T-cell (primary cell): Measurements from ENCODE around the gene PPP1R13B. TPM values are rescaled to one million over a fixed set of nuclear protein-coding genes. Genes with fewer than 3 reads are reported as not detected.

Experiments used
- ATAC-seq, 4 experiments: fragments of 200-7000 bp in 3 of 4; fragments of 150-1000 bp in 1 of 4; cut with Tn5 transposase; replicated peaks in 1 of 4; 1 replicate in 3 of 4; 2 replicates in 1 of 4; pipeline ENCODE4 v1.10.0; 2021; ENCODE audit warnings: moderate library complexity in 3 of 4, mild to moderate bottlenecking in 2 of 4, moderate number of reproducible peaks in 1 of 4
- CTCF ChIA-PET, 2 donors: fragments of 300-600 bp; sonication (Branson Sonifier 250); formaldehyde crosslinking; loops; one replicate each; lab custom pipeline; 2022; ENCODE audit warnings: antibody characterized with exemption in 2 of 2; lab: Charles Lee
- POLR2A ChIA-PET, 2 donors: fragments of 300-600 bp; sonication (Branson Sonifier 250); formaldehyde crosslinking; loops; one replicate each; lab custom pipeline; 2022; ENCODE audit warnings: antibody characterized with exemption in 2 of 2; lab: Charles Lee
- DNase-seq, 35 experiments: peaks; one replicate each; pipeline versions ENCODE4 v3.0.0 to v3.0.0-alpha.2; 2013 to 2023
- H3K27ac ChIP-seq: one replicate; pipeline ENCODE4 v1.5.1; 2013; ENCODE audit warnings: low read length
- H3K27me3 ChIP-seq, 2 experiments: replicated peaks in 1 of 2; 1 replicate in 1 of 2; 2 replicates in 1 of 2; pipeline versions ENCODE4 v1.6.1 to v1.7.0; 2013; ENCODE audit warnings: low read length in 1 of 2, mixed read lengths in 1 of 2; ENCODE audit not compliant: control insufficient read depth in 2 of 2, insufficient read depth in 2 of 2; ENCODE audit errors: extremely low read depth in 1 of 2
- H3K36me3 ChIP-seq, 2 donors: 1 replicate in 1 of 2; 2 replicates in 1 of 2; pipeline versions ENCODE4 v1.6.1 to v1.7.0; 2013; ENCODE audit warnings: low read length in 1 of 2; ENCODE audit not compliant: control insufficient read depth in 2 of 2, insufficient read depth in 1 of 2; ENCODE audit errors: extremely low read depth in 1 of 2
- H3K4me1 ChIP-seq, 2 experiments: 1 replicate in 1 of 2; 2 replicates in 1 of 2; pipeline versions ENCODE4 v1.6.1 to v1.7.0; 2013; ENCODE audit warnings: low read length in 2 of 2, mixed read lengths in 1 of 2; ENCODE audit not compliant: insufficient read depth in 2 of 2, control insufficient read depth in 1 of 2; ENCODE audit errors: extremely low read depth in 1 of 2
- H3K4me3 ChIP-seq, 2 donors: 1 replicate in 1 of 2; 2 replicates in 1 of 2; pipeline versions ENCODE4 v1.5.1 to v1.7.0; 2013; ENCODE audit warnings: mild to moderate bottlenecking in 2 of 2, low read length in 1 of 2, moderate library complexity in 1 of 2; ENCODE audit not compliant: control insufficient read depth in 1 of 2; ENCODE audit errors: extremely low read depth in 1 of 2
- H3K9me3 ChIP-seq: 2 replicates; pipeline ENCODE4 v1.7.0; 2013
- H3K27ac Mint-ChIP-seq, 2 donors: one replicate each; pipeline ENCODE4 v1.8.0; 2020 to 2021; ENCODE audit warnings: mild to moderate bottlenecking in 2 of 2, mixed read lengths in 2 of 2
- H3K27me3 Mint-ChIP-seq, 2 donors: one replicate each; pipeline ENCODE4 v1.8.0; 2021 to 2022; ENCODE audit warnings: mixed read lengths in 2 of 2
- H3K36me3 Mint-ChIP-seq: one replicate; pipeline ENCODE4 v1.8.0; 2021; ENCODE audit warnings: mixed read lengths
- H3K4me1 Mint-ChIP-seq, 3 donors: one replicate each; pipeline ENCODE4 v1.8.0; 2020 to 2022; ENCODE audit warnings: mixed read lengths in 3 of 3, mild to moderate bottlenecking in 1 of 3
- H3K4me3 Mint-ChIP-seq, 3 donors: one replicate each; pipeline ENCODE4 v1.8.0; 2020 to 2022; ENCODE audit warnings: mild to moderate bottlenecking in 3 of 3, mixed read lengths in 3 of 3, moderate library complexity in 3 of 3
- H3K9me3 Mint-ChIP-seq, 3 donors: one replicate each; pipeline ENCODE4 v1.8.0; 2020 to 2022; ENCODE audit warnings: mixed read lengths in 3 of 3
- WGBS: methylation state at CpG from one replicate; pipeline ENCODE4 v1.1.5; 2013; ENCODE audit warnings: missing lambda C conversion rate; ENCODE audit not compliant: insufficient coverage; 5-methylcytosine and 5-hydroxymethylcytosine counted together
- total RNA-seq, 35 experiments: library from RNA in 6 of 35; stranded (reverse) in 6 of 35; fragments of 120-200 nt in 1 of 35; gene quantifications; one replicate each; pipeline versions ENCODE4 v1.2.1 to v1.2.4 and lab custom pipeline; 2013 to 2026

PPP1R13B gene
- total RNA-seq, 5 donors from 2014 or later (not counting 1 experiment from before 2014, with no cell fraction given) = 23.8 to 32.4 (median 29.9) TPM

GRCh38 chr14:103868242-103868897 is 21.0 kb upstream of the PPP1R13B start:
- Histone ChIP-seq H3K36me3 (no peaks in the 10 kb centered on the region), H3K4me3 (no peak overlapping the region), H3K4me1 (peaks cover 4 to 17% of the 10 kb centered on the region in 2 experiments), H3K9me3 (no peaks in the 10 kb centered on the region), H3K27ac (no peak overlapping the region), H3K27me3 (peaks cover 0 to 5% of the 10 kb centered on the region in 2 experiments)
- ChIA-PET POLR2A (no interaction called here), CTCF (no interaction called here)
- H3K4me3 Mint-ChIP-seq = no peak overlapping the region
- WGBS = 79% methylated on average over 6 of the region's 10 CpGs
- H3K27me3 Mint-ChIP-seq = no peaks in the 10 kb centered on the region
- no peaks in the 10 kb centered on the region for H3K36me3 Mint-ChIP-seq
- no peak overlapping the region for H3K27ac Mint-ChIP-seq
- H3K9me3 Mint-ChIP-seq = no peaks in the 10 kb centered on the region
- peaks cover 7 to 10% (median 8%) of the 10 kb centered on the region in 3 donors for H3K4me1 Mint-ChIP-seq
- no peak for ATAC-seq
- DNase-seq = no peak

- peaks cover 5 to 8% (median 5%) of the 10 kb centered on the region in 3 donors for H3K4me1 Mint-ChIP-seq
- DNase-seq (no peak), ATAC-seq (no peak)
- H3K27ac Mint-ChIP-seq = no peak overlapping the region
- no peaks in the 10 kb centered on the region for H3K9me3 Mint-ChIP-seq
- Histone ChIP-seq H3K27ac (no peak overlapping the region), H3K9me3 (no peaks in the 10 kb centered on the region), H3K27me3 (peaks cover 0 to 5% of the 10 kb centered on the region in 2 experiments), H3K4me1 (peaks cover 3 to 13% of the 10 kb centered on the region in 2 experiments), H3K36me3 (no peaks in the 10 kb centered on the region), H3K4me3 (no peak overlapping the region)
- no peaks in the 10 kb centered on the region for H3K36me3 Mint-ChIP-seq
- no peak overlapping the region for H3K4me3 Mint-ChIP-seq
- POLR2A ChIA-PET = no interaction called here
- WGBS = 84% methylated on average over 6 of the region's 10 CpGs
- H3K27me3 Mint-ChIP-seq = no peaks in the 10 kb centered on the region
- CTCF ChIA-PET = no interaction called here
These were observed 20.2 kb upstream of the PPP1R13B start for GRCh38 chr14:103867523-103867953.

GRCh38 chr14:103867020-103867419 is 19.6 kb upstream of the PPP1R13B start:
- peaks cover 0 to 8% of the 10 kb centered on the region in 2 experiments for H3K4me1 ChIP-seq
- 100% methylated on average over 3 of the region's 10 CpGs for WGBS
- ChIA-PET POLR2A (no interaction called here), CTCF (no interaction called here)
- no peak overlapping the region for H3K4me3 ChIP-seq
- Mint-ChIP-seq H3K4me1 (peaks cover 0 to 3% (median 0%) of the 10 kb centered on the region in 3 donors), H3K27ac (no peak overlapping the region), H3K9me3 (no peaks in the 10 kb centered on the region), H3K27me3 (peaks cover 0 to 2% of the 10 kb centered on the region in 2 donors), H3K36me3 (no peaks in the 10 kb centered on the region), H3K4me3 (no peak overlapping the region)
- H3K9me3 ChIP-seq = no peaks in the 10 kb centered on the region
- ATAC-seq (no peak), DNase-seq (no peak)
- no peaks in the 10 kb centered on the region for H3K36me3 ChIP-seq
- peaks cover 0 to 5% of the 10 kb centered on the region in 2 experiments for H3K27me3 ChIP-seq
- H3K27ac ChIP-seq = no peak overlapping the region

- H3K4me1 Mint-ChIP-seq = no peaks in the 10 kb centered on the region
- peaks cover 5 to 11% of the 10 kb centered on the region in 2 donors for H3K27me3 Mint-ChIP-seq
- POLR2A ChIA-PET = no interaction called here
- no peaks in the 10 kb centered on the region for H3K9me3 Mint-ChIP-seq
- no peak overlapping the region for H3K4me3 Mint-ChIP-seq
- Histone ChIP-seq H3K27me3 (peaks cover 0 to 17% of the 10 kb centered on the region in 2 experiments), H3K27ac (no peak overlapping the region), H3K36me3 (no peaks in the 10 kb centered on the region), H3K4me1 (no peaks in the 10 kb centered on the region), H3K9me3 (no peaks in the 10 kb centered on the region), H3K4me3 (no peak overlapping the region)
- no peaks in the 10 kb centered on the region for H3K36me3 Mint-ChIP-seq
- 85% methylated on average over 4 of the region's 6 CpGs for WGBS
- no peak for DNase-seq
- no peak overlapping the region for H3K27ac Mint-ChIP-seq
- CTCF ChIA-PET = no interaction called here
- no peak for ATAC-seq
These were observed 15.9 kb upstream of the PPP1R13B start for GRCh38 chr14:103863245-103863644.

- ATAC-seq = no peak
- Histone ChIP-seq H3K27ac (no peak overlapping the region), H3K27me3 (peaks cover 0 to 12% of the 10 kb centered on the region in 2 experiments), H3K4me3 (no peak overlapping the region), H3K4me1 (no peaks in the 10 kb centered on the region), H3K36me3 (no peaks in the 10 kb centered on the region), H3K9me3 (no peaks in the 10 kb centered on the region)
- 89% methylated on average over 6 of the region's 7 CpGs for WGBS
- no peaks in the 10 kb centered on the region for H3K9me3 Mint-ChIP-seq
- no peak for DNase-seq
- H3K36me3 Mint-ChIP-seq = no peaks in the 10 kb centered on the region
- H3K27ac Mint-ChIP-seq = no peak overlapping the region
- ChIA-PET POLR2A (interaction anchor here in 1 of 2 donors (0.6 kb wide), 1 partner anchor 43 kb away, joined by 4 read pairs; no protein-coding TSS in a partner anchor), CTCF (no interaction called here)
- H3K4me1 Mint-ChIP-seq = no peaks in the 10 kb centered on the region
- peaks cover 5 to 11% of the 10 kb centered on the region in 2 donors for H3K27me3 Mint-ChIP-seq
- no peak overlapping the region for H3K4me3 Mint-ChIP-seq
These were observed 15.0 kb upstream of the PPP1R13B start for GRCh38 chr14:103862393-103862782.

- Histone ChIP-seq H3K36me3 (no peaks in the 10 kb centered on the region), H3K9me3 (no peaks in the 10 kb centered on the region), H3K27me3 (peaks cover 0 to 12% of the 10 kb centered on the region in 2 experiments), H3K4me3 (no peak overlapping the region), H3K27ac (no peak overlapping the region), H3K4me1 (no peaks in the 10 kb centered on the region)
- Mint-ChIP-seq H3K36me3 (no peaks in the 10 kb centered on the region), H3K4me3 (no peak overlapping the region), H3K27me3 (peaks cover 5 to 11% of the 10 kb centered on the region in 2 donors), H3K4me1 (no peaks in the 10 kb centered on the region), H3K27ac (no peak overlapping the region), H3K9me3 (no peaks in the 10 kb centered on the region)
- ATAC-seq = no peak
- WGBS = 54% methylated on average over 4 of the region's 14 CpGs
- ChIA-PET POLR2A (no interaction called here), CTCF (no interaction called here)
- DNase-seq = no peak
These were observed 14.3 kb upstream of the PPP1R13B start for GRCh38 chr14:103861413-103862392.
